HG03064 (cell line): Measurements from ENCODE around the gene GSC.
"Not testable (repeated sequence)": the region's sequence is repeated elsewhere in the genome, so short reads cannot be mapped to it uniquely, and the experiment has no call there.

ENCODE experiments used
- ATAC-seq: cut with Tn5 transposase; IDR thresholded peaks from one replicate; pipeline ENCODE4 v1.9.1; 2021; ENCODE audit warnings: low read depth; ENCODE audit not compliant: unreplicated experiment

The GSC gene

DNA sequence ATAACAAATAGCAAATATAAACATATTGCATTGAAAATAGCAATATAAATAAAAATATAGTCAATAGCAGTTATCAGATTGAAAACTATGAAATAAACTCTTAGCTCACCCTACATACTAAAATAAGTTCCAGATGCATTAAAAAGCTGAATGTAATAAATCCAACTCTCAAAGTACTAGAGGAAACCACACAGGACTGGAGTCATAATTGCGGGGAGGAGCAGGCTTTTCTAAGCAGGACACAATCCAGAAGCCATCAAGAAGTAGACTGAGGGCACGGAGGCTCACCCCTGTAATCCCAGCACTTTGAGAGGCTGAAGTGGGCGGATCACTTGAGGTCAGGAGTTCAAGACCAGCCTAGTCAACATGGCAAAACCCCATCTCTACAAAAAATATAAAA, 22.2 kb downstream of the GSC start:
- ATAC-seq, result no peak

DNA sequence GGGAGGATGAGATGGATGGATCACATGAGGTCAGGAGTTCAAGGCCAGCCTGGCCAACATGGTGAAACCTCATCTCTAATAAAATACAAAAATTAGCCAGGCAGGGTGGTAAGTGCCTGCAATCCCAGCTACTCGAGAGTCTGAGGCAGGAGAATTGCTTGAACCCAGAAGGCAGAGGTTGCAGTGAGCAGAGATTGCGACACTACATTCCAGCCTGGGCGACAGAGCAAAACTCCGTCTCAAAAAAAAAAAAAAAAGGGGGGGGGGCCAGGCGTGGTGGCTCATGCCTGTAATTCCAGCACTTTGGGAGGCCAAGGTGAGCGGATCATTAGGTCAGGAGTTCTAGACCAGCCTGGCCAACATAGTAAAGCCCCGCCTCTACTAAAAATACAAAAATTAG, 22.8 kb downstream of the GSC start:
- ATAC-seq, result not testable (repeated sequence)

DNA sequence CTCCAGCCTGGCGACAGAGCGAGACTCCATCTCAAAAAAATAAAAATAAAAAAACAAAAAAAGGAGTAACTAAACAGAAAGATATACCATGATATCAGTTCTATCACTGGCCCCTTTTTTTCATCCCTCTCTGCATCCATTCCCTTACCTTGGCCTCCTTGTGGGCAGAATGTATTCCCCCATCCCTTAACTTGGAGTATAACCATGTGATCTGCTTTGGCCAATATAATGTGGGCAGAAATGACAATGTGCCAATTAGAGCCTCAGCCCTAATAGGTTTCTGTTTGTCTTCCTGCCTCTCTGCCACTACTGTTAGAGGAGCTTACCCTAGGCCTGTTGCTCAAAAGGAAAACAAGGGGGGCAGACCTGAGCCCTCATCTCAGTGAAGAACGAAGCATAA, 23.8 kb downstream of the GSC start:
- no peak for ATAC-seq

DNA sequence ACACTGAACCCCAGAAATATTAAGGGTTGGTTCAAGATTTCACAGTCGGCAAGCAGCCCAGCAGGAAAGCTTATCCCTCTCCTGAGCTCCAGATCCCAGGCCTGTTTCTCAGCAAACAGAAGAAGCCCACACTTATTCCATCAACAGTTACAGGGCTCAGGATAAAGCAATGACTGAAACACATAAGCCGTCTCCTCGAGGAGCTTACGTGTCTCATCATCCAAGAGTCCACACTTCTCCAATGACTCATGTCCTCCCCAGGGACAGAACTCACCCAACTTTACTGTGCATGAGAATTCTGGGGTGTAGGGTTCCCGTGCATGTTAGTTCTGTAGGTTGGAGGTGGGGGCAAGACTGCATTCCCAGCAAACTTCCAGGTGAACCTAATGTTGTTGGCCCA, 31.2 kb downstream of the GSC start:
- no peak for ATAC-seq

DNA sequence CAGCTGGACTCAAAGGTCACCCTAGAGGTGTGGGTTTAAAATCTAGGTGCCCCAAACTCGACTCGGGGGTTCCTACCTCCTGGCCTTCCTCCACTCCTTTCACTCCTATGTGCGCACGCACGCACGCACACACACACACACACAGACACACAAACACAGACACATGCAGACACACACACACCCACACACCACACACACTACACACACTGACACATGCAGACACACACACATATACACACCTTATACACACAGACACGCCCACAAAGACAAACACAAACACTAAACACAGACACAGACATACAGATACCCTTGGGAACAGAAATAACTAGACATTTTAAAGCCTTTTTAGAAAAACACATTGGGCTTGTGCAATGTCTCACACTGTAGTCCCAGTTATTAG, 31.8 kb downstream of the GSC start:
- ATAC-seq, result no peak

DNA sequence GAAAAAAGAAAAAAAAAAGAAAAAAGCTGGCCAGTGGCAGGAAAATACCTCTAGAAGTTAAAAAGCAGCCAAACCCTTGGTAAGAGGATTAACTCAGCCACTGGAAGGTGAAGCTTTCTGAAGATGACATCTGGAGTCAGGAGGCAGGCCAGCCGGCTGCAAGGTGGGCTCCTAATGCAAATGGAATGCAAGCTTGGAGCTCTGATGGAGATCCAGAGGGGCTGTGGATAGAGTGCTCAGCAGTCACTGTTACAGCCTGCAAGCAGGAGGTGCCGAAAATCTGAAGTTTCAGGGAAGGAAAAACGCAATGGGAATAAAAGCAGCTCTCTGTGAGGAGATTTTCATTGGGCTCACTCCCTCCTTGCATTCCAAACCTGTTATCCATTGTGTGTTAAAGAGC, 41.0 kb downstream of the GSC start:
- ATAC-seq, result no peak

DNA sequence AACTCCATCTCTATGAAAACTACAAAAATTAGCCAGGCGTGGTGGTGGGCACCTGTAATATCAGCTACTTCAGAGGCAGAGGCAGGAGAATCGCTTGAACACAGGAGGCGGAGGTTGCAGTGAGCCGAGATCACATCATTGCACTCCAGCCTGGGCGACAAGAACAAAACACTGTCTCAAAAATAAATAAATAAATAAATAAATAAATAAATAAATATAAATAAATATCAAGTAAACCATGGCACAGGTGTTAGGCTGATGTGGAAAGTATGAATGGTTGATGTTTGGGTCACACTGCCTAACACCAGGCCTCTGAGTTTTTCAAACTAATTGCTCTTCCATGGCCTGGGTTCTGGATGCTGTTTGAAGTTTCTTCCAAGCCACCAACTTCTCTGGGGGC, 41.5 kb downstream of the GSC start:
- not testable (repeated sequence) for ATAC-seq

DNA sequence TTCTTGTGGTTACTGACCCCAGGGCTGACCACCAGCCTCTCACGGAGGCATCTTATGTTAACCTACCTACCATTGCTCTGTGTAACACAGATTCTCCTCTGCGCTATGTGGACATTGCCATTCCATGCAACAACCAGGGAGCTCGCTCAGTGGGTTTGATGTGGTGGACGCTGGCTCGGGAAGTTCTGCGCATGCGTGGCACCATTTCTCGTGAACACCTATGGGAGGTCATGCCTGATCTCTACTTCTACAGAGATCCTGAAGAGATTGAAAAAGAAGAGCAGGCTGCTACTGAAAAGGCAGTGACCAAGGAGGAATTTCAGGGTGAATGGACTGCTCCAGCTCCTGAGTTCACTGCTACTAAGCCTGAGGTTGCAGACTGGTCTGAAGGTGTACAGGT, 43.3 kb downstream of the GSC start:
- not testable (repeated sequence) for ATAC-seq

DNA sequence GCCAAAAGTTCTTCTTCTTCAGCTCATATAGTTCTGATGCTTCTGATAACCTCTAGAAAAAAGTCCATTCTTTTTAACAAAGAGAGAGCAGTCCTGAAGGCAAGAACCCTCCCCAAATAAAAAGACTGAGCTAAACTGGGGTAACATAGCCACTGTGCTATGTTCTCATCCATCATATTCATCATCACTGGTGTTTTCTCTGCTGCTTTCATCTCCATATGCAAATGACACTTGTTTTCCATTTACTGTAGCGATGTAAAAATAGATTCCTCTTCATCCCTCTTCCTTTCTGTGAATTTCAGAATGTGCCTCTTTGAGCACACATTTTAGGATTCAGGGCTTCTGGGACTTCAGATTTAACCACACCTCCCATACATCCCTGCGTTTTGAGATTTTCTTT, 44.9 kb downstream of the GSC start:
- ATAC-seq, result no peak

DNA sequence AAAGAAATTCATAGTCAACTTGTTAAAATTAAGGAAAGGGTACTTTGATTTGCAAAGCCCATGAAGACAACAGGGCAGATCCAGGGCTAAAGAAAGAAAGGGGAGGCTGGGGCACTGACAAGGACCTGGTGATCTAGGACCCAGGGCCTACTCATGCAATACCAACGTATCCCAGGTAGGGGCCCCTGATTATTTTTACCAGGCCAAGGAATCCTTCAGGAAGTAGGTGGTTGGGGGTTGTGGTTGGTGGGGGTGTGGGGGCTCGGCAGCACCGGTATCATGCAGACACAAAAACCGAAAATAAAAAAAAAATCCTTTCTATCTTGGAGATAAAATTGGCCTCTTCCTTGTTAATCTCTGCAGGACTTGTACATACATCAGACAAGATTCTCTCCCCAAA, 47.5 kb downstream of the GSC start:
- ATAC-seq, result no peak
